Measurements from ENCODE around the gene MAPRE2. TPM values are rescaled to one million over a fixed set of nuclear protein-coding genes. Genes with fewer than 3 reads are reported as not detected.

Gene MAPRE2
- total RNA-seq (2014; rRNA removed; shearing (Covaris generic)), result 10.5 and 12.0 TPM in 2 replicates
- 6.6 and 10.7 TPM in 2 replicates for polyA plus RNA-seq (2014; cell fraction: nucleus; rRNA removed)

DNA sequence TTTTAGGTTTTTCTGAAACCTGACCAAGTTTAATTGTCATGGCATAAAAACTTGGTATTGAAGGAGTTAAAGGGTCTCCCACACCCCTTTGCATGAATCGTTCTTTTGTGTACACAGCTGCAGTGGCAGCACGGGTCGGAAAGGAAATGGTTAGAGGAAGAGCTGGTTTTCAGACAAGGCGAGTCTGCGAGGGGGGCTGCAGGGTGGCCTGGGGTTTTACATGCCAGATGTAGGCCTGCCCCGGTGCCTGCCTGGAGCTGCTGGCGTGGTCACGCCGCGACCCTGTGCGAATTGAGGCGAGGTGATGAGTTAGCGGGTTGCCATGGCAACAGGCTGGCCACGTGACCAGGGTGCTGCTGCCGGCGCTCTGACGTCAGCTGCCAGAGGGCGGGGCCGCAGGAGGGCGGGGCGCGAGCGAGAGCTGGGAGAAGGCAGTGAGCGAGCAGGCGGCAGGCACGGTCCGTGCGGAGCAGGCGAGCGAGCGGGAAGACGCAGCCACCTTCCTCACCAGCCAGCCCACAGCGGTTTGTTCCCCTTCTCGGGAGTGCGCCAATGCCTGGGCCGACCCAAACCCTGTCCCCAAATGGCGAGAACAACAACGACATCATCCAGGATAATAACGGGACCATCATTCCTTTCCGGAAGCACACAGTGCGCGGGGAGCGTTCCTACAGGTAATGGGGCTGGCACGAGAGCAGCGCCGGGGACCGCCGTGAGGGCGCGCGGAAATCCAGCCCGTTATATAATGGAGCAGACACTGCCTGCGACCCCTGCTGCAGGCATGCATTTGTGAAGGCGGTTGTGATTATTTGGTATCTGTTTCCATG lies at the start of gene MAPRE2:
Gene MAPRE2 (plus strand): TSS at position 426 of the 827 bp plus-strand sequence. CDS start 127 bp downstream, at position 553.
- DNase-seq (ENCODE audit: extremely low read depth, low read depth), result peak; percentile 93

DNA sequence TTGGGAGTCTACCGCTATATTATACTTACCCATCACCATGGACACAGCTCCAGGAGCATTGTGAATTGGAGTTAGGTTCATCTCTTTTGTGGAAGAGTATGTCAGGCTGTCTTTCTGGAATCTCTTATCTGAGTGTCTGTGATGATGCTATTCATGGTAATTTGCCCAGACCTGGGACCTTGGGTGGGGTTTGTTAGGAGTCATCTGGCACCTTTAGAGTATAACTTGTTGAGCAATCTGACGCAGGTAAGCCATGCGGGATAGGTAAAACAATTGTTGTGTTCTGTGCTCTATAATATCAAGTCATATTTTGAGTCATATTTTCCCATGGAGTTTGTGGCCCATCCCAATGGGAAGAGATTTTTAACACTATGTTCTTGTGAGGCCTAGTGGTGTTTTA lies 49.7 kb upstream of the MAPRE2 start:
- no peak for DNase-seq (ENCODE audit: extremely low read depth, low read depth)

DNA sequence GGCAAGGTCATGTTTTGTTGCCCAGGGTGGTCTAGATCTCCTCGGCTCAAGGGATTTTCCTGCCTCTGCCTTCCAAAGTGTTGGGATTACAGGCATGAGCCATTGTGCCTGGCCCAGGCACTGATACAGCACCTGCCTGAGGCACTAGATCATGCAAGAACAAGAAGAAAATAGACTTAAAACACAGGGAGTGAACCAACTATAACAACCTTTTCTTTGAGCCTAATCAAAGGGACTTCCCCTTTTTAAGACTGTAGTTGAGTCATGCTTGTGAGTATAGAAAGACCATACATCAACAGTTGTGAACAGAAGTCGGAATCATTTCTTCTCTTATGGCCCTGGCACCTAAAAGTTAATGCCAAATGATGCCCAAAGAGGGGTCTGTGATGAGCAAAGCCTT lies 47.9 kb upstream of the MAPRE2 start:
- DNase-seq (ENCODE audit: extremely low read depth, low read depth), result no peak

DNA sequence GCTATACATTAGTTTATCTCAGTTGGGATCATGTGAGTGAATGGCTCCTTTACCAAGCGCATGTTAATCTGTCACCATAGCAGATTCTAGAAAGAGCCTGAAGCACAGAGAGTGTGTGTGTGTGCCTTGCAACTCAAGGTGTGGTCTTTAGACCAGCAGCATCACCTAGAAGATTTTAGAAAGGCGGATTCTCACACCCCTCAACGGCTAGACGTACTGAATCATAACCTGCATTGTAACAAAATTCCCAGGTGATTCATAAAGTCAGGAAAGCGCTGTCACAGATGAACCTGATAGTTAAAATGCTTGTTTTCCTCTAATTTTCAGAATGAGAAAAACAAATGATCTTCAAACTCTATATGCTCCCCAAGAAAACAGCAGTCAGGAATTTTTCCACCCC lies 45.5 kb upstream of the MAPRE2 start:
- no peak for DNase-seq (ENCODE audit: extremely low read depth, low read depth)

GRCh38 chr18:34998661-34999060 lies 42.6 kb upstream of the MAPRE2 start:
- DNase-seq (ENCODE audit: extremely low read depth, low read depth), result no peak

DNA sequence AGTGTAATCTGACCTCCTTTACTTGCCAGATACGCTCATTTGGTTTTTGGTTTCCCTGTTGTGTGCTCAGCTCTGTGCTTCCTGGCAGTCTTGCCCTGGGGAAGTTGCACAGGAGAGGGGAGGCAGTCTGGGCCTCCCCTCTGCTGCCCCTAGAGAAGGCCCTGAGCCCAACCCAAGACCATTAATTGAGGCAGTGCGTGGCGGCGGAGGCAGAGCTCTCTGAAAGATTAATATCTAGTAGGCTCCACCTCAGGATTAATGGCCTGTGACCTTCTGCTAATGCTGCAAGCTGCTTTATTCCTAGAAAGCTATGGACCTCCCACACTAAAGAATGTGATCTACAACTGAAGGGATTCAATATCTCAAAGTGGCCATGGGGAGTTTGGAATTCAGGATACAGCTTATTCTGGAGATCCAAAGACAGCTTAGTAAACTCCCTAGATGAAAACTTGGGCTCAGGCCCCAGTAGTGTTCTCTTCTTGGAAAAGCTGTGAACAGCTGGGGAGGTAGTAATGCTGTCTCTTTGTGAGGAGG lies 41.4 kb upstream of the MAPRE2 start:
- no peak for DNase-seq (ENCODE audit: extremely low read depth, low read depth)

GRCh38 chr18:35000457-35000856 lies 40.8 kb upstream of the MAPRE2 start:
- DNase-seq (ENCODE audit: extremely low read depth, low read depth), result no peak

GRCh38 chr18:35002120-35002519 lies 39.1 kb upstream of the MAPRE2 start:
- DNase-seq (ENCODE audit: extremely low read depth, low read depth), result no peak

- peak; percentile 66 for DNase-seq (ENCODE audit: extremely low read depth, low read depth)
Observed at GRCh38 chr18:35005963-35006577, 35.1 kb upstream of the MAPRE2 start.

DNA sequence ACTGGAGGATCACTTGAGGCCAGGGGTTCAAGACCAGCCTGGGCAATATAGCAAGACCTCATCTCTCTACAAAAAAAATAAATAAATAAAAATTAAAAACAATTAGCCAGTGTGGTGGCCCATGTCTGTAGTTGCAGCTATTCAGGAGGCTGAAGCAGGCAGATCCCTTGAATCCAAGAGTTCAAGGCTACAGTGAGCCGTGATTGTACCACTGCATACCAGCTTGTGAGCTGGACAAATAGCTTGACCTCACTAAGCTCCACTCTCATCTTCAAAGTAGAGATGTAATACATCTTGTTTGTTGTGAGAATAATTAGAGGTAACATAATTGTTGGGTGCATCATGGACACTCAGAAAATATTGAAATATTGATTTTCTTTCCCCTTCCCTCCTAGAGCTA lies 31.1 kb upstream of the MAPRE2 start:
- DNase-seq (ENCODE audit: extremely low read depth, low read depth), result no peak

- no peak for DNase-seq (ENCODE audit: extremely low read depth, low read depth)
Observed at GRCh38 chr18:35010993-35011392, 30.2 kb upstream of the MAPRE2 start.

GRCh38 chr18:35019933-35020332 lies 21.3 kb upstream of the MAPRE2 start:
- no peak for DNase-seq (ENCODE audit: extremely low read depth, low read depth)

GRCh38 chr18:35022426-35023001 lies 18.7 kb upstream of the MAPRE2 start:
- DNase-seq (ENCODE audit: extremely low read depth, low read depth), result no peak

DNA sequence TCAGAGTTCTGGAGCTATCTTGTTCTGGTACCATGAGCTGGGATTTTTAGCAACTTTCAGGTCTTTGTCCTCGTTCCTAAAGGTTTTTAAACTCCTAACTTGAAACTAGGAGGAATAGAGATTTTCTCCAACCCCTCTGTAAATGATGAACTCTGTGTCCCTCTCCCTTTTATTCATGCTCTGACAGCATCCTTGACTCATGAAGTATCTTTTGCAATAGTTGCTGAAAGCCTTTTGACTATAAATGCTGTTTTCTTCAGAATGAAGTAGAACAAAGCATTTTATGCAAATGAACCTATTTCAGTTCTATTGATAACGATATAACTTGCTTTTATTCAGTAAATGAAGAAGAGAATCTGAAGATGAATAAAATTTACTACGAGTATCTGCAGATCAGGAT lies 17.0 kb upstream of the MAPRE2 start:
- DNase-seq (ENCODE audit: extremely low read depth, low read depth), result no peak

DNA sequence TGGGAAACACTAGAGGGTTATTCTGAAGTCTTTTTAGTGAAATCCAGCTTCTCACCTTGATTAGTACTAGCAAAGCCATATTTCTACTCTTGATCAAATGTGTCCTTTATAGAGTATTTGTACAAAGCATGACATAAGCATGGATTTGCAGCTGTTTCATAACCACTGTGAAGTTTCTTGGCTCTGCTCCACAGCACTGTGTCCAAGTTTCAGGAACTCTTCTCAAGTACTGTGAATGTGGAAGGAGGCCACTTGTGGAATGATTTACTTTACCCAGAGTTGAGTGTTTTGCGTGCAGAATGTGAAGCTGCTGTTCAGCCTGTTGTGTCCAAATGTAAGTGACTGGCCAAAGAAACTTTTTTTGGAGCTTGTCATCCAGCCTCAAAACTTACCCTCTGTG lies 16.2 kb upstream of the MAPRE2 start:
- no peak for DNase-seq (ENCODE audit: extremely low read depth, low read depth)

GRCh38 chr18:35026407-35027061 lies 14.7 kb upstream of the MAPRE2 start:
- DNase-seq (ENCODE audit: extremely low read depth, low read depth), result no peak

GRCh38 chr18:35027206-35027605 lies 14.0 kb upstream of the MAPRE2 start:
- no peak for DNase-seq (ENCODE audit: extremely low read depth, low read depth)

DNA sequence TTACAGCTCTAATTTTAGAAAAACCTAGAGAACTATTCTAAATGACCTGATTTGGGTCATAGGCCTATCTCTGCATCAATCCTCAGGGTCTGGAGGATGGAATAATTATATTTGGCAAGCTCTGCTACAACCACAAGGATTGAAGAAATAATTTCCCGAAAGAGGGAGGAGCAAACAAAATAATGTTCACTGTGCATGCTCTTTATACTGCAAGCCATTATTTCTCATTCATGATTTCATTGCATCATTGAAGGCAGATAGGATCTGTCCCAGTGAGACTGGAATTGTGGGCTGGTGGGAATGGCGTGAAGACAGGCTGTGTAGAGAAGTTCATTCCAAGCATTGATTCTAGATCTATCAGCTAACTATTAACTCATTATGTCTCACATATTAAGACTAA lies 12.7 kb upstream of the MAPRE2 start:
- DNase-seq (ENCODE audit: extremely low read depth, low read depth), result no peak

DNA sequence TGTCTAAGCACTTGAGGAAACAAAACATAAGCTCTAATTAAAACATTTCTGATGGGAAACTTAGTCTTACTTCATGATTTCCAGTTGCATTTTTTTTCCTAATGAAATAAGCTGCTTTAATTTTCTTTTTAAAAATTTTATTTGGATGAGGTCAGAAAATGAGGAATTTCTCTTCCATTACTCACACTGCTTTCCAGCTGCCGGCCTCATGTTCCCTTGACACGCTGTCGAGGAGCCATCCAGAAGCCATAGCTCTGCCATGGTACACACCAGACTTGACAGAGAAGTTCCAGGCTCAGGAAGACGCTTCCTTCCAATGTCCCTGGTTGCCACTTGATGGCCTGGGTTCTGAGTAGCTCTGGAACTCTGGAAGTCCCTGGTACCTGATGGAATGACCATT lies 12.1 kb upstream of the MAPRE2 start:
- DNase-seq (ENCODE audit: extremely low read depth, low read depth), result no peak

GRCh38 chr18:35029770-35030169 lies 11.4 kb upstream of the MAPRE2 start:
- DNase-seq (ENCODE audit: extremely low read depth, low read depth), result no peak

Data from NCI-H460 (cell line).